GM06990 (cell line): ENCODE data around the gene FBXO24.

ENCODE experiments used
- DNase-seq: peaks from one replicate; pipeline ENCODE4 v3.0.0-alpha.2; 2011; ENCODE audit not compliant: insufficient read length; ENCODE audit errors: extremely low read depth
- H3K27me3 ChIP-seq: replicated peaks from 2 replicates; pipeline ENCODE4 v1.6.0; 2011; ENCODE audit warnings: low read length; ENCODE audit not compliant: control insufficient read depth, insufficient read depth
- H3K36me3 ChIP-seq: 2 replicates; pipeline ENCODE4 v1.5.1; 2011; ENCODE audit warnings: low read length; ENCODE audit not compliant: control insufficient read depth, insufficient read depth
- H3K4me3 ChIP-seq: replicated peaks from 2 replicates; pipeline ENCODE4 v1.5.1; 2011; ENCODE audit warnings: low read depth, mild to moderate bottlenecking, control low read depth, low read length
- CTCF ChIP-seq: IDR thresholded peaks from 2 replicates; pipeline ENCODE4 v1.5.1; 2011; ENCODE audit warnings: low read length, control low read depth, mild to moderate bottlenecking, inconsistent platforms; ENCODE audit not compliant: insufficient read depth, poor library complexity, severe bottlenecking

The FBXO24 gene

GRCh38 chr7:100607111-100607510 lies 21.0 kb downstream of the FBXO24 start:
- Histone ChIP-seq H3K4me3 (no peak overlapping the region), H3K27me3 (no peaks in the 10 kb centered on the region), H3K36me3 (no peaks in the 10 kb centered on the region)
- DNase-seq: no peak
- no peak for TF ChIP-seq CTCF

- Histone ChIP-seq H3K4me3 (no peak overlapping the region), H3K36me3 (no peaks in the 10 kb centered on the region), H3K27me3 (no peaks in the 10 kb centered on the region)
- TF ChIP-seq CTCF: no peak
- DNase-seq: no peak
These were observed 23.8 kb downstream of the FBXO24 start for GRCh38 chr7:100609958-100610357.

- no peak for TF ChIP-seq CTCF
These were observed 26.0 kb downstream of the FBXO24 start, which contains the start of gene MOSPD3 for GRCh38 chr7:100611983-100612729. MOSPD3 (plus strand) TSS chr7:100612540; CDS start chr7:100612792, 252 bp downstream.

GRCh38 chr7:100612730-100613390 lies 26.7 kb downstream of the FBXO24 start:
- peak; percentile 26 for TF ChIP-seq CTCF
- DNase-seq: no peak
- Histone ChIP-seq H3K27me3 (no peaks in the 10 kb centered on the region), H3K4me3 (peak overlapping the region; percentile 75), H3K36me3 (no peaks in the 10 kb centered on the region)

More at GRCh38 chr7:100611983-100612729, 26.0 kb downstream of the FBXO24 start, which contains the start of gene MOSPD3:
- Histone ChIP-seq H3K27me3 (no peaks in the 10 kb centered on the region), H3K4me3 (peak within 1 kb of the TSS; percentile 75), H3K36me3 (no peaks in the 10 kb centered on the region)
- peak; percentile 98 for DNase-seq

- no peaks in the 10 kb centered on the region for H3K36me3 ChIP-seq
- no peak for DNase-seq
- no peaks in the 10 kb centered on the region for H3K27me3 ChIP-seq
- no peak overlapping the region for H3K4me3 ChIP-seq
- TF ChIP-seq CTCF: no peak
These were observed 27.5 kb downstream of the FBXO24 start for GRCh38 chr7:100613412-100614175.
